HS-5 (cell line): ENCODE data around the gene ZNF521.

Experiments
- DNase-seq: peaks from one replicate; pipeline ENCODE4 v3.0.0-alpha.2; 2012; ENCODE audit warnings: low read depth

The ZNF521 gene

DNA sequence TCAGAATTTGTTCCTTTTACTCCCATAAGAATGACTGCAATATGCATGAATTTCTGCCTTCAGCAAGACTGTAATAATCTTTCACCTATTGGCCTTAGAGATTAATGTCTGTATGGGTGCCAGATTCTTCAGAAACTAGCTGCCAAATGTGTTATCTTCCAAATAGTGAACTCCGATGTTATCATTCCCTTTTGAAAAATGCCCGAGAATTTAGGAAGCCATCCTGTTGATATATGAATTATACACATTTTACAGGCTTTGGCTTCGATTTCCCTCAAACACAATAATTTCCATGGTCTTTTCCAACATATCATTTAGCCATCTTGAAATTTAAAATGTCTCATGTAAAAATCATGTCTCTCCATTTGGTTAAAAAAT, 101.5 kb downstream of the ZNF521 start:
- DNase-seq, result no peak

DNA sequence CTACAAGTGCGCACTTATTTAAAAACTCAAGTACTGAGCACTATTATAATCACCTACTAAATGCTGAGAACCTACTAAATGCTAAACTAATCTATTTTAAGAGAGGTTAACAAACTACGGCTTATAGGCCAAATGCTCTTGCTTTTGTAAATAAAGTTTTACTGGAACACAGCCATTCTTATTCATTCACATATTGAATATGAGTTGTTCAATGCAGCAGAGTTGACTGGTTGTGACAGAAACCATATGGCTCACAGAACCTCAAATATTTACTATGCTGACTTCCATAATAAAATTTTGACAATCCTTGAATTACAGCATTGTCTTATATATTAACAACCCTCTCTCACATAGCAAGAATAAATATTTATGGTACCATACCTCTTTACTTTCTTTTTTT, 103.2 kb downstream of the ZNF521 start:
- no peak for DNase-seq

DNA sequence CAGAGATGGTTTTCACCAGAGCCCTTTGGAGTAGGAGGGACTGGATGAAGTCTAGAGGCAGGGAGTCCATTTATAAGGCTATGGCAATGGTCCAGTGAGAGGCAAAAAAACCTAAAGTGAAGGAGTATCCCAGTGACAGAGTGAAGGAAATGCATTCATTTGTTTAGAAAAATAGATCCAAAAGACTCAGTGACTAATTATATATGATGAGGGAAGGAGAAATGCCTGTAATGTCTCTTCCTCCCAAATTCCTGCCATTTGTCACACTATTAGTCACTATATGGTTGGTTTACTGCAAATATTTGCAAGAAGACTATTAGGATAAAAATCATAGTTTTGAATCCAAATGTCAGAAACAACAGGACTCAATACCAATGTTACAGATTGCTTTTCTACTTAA, 104.2 kb downstream of the ZNF521 start:
- peak; percentile 70 for DNase-seq

DNA sequence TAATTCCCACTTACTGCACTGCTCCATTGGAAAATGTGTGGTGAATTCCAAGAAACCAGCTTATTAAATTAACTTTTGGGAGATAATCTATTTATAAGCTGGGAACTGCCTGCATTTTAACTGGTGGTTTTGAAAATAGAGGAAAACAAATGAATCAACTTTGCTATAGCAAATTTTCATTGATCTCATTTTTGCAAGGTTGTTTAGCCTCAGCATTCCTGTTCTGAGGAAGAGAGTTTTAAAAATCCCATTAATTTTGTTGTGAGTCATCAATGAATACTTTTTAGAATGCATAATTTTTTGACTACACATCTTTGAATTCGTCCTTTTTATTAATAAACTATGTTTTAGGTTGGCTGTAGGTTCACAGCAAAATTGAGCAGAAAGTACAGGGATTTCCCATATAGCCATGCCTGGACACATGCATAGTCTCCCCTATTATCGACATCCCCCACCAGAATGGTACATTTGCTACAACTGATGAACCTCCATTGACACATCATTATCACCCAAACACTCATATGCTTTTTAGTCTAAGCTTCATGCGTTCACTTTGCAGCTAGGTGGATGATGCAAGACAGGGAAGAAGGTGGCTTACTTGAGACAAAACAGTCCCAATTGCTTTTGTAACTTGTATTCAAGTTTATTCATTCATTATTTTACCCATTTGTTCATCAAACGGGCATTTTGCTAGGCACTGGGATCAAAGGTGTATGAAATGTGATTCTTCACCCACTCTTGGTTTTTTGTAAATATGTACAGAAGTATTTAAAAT, 106.9 kb downstream of the ZNF521 start:
- DNase-seq, result no peak

DNA sequence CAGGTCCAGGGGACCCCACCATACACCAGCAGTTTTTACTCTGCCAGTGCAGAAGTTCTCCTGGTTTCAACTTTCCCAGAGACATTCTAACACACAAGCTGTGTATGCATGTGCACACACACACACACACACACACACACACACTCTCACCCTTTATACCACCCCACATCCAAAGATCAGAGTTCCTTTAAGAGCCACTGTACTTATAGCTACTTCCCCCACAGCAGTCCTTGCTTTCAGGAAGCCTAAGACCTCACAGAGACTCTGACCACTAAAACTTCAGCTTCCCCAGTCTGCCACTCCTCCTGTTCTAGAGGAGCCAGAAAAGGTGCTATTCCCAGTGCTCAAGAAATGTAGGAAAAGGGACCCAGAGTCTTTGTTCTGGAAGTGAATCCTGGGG, 107.8 kb downstream of the ZNF521 start:
- no peak for DNase-seq

DNA sequence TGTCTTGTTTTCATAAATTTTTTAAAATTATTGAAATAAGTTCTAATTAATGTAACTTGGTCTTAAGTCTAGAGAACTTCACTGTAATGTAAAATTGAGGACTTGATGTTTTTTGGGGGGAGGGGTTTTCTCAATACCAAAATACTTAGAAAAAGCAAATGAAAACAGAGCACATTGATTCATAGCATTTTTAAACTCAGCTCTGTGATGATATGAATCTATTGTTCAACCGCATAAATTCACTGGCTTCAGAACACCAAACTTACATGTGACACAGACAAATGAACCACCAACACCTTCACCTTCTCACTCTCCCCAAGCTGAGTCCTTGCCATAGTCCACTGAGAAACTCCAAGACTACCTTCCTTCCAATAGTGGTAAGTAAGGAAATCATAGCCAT, 108.2 kb downstream of the ZNF521 start:
- no peak for DNase-seq

DNA sequence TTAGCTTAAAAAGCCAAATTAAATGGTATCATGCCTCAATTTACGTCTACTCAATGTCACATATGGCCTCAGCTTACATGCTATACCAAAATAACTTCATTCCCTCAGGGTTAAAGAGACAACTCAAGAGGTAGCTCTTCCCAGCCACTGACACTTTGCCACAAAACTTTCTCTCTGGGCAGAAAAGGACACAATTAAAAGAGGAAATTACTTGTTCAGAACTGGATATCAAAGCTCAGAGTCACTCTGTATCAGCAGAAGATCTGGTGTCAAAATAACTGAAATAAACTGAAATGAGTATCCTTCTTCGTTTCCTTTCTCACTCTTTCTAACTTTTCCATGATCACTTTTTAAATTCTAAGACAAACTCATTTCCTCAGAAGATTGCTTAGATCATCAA, 108.7 kb downstream of the ZNF521 start:
- DNase-seq, result no peak

DNA sequence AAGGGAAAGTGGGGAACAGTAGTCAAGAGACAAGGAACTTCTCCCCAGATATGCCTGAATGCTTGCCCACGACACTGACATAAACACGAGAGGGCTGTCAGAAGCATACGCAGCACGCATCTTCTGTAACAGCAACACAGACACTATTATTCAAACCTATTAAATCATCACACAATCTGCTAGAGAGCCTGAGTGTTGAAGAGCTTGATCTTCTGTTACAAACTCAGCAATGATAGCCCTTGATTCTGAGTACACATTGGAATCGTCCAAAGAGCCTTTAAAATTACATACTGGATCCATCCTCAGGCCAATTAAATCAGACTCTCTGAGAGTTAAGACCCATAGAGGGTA, 111.6 kb downstream of the ZNF521 start:
- no peak for DNase-seq

DNA sequence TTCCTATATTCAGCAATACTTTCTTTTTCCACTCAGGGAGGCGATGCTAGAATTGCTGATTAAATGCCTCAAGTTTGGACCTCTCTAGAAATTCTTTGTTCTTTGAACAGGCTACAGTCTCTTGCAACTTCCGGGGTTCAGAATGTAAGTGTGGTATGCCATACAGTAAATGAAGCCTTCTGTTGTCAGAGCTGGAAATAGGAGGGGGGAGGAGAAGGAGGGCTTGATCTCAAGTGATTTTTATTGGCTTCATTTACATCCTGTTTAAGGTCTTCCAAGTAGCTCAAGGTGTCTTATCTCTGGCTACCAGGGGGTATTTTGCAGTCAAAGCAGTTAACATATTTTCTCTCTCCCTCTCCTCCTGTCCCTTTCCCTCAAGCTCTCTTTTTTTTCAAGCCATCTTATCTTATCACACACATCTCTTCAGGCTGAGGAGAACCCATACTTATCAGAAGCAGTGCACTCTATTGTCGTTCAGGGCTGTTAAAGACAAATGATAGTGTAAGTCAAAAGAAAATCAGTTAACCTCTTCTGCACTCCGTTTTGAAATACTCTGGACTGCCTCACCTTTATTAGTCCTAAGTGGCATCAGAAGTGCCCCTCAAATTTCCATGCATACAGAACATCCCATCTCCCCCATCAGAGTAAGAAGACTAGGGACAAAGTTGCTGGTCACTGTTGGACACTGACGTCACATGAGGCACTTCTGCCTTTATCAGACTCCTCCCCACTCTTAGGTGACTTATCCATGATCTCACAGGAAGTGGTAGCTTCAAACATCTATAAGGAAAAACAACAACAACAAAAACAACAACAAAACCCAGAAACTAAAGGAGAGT, 112.2 kb downstream of the ZNF521 start:
- DNase-seq, result no peak

DNA sequence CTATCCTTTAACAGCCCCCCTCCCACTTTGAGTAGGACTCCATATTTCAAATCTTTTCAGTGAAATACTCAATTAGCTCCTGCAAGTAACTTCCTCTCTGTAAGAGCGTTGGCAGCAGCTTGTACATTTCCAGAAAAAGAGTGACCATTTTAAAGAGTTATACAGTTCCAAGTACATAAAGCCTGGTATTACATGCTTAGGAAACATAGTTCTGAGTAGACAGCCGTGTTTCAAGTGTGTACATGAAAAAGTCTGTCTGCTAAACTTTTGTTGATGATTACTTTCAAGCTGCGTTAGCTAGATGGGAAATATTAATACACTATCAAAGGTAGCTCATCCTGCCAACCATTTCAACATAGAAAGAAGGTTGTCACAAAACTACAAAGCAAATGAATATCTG, 112.8 kb downstream of the ZNF521 start:
- no peak for DNase-seq

DNA sequence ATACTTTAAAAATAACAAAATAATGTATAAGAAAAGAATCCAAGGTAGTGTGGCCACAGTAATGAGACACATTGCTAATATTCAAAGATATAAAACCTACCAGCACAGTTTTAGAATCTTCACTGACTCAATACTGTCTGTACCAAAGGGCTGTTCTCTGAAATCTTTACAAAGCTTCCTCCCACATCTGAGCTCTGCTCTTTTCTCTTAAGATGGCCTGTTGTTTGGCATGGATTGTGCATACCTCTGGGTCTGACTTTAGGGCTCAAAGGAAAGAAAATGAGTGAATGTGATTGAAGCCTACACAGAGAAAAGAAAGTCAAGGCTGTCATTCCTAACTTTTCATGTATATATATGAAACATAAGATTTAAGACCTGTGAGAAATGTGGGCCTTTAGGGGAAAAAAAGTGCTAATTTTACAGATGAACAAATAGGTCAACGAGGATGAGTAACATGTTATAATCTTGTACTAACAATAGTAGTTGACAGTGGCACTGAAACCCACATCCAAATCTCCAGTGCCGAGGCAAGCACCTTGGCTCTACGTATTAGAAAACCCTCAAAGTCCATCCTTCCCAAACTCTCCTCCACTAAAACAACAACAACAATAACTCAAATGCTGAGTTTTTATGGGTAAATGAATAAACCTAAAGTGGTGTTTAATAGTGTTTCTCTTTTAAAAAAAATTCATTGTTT, 114.2 kb downstream of the ZNF521 start:
- DNase-seq, result no peak

DNA sequence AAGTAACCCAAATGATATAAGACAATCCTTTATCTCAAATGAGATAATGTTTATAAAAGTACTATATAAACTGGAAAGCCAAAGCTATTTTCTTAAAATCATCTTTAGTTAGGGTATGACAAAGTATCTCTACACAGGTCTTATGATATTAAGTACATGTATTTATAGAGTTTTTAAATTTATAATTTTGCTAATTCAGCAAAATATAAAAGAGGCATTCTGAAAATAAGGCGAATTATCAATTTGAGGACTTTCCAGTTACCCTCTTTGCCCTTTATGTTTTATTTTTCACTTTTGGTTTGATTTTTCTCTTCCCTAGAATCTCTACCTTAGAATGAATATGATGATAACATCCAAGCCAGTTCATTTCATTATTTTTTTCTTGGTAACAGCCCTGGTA, 115.2 kb downstream of the ZNF521 start:
- no peak for DNase-seq

DNA sequence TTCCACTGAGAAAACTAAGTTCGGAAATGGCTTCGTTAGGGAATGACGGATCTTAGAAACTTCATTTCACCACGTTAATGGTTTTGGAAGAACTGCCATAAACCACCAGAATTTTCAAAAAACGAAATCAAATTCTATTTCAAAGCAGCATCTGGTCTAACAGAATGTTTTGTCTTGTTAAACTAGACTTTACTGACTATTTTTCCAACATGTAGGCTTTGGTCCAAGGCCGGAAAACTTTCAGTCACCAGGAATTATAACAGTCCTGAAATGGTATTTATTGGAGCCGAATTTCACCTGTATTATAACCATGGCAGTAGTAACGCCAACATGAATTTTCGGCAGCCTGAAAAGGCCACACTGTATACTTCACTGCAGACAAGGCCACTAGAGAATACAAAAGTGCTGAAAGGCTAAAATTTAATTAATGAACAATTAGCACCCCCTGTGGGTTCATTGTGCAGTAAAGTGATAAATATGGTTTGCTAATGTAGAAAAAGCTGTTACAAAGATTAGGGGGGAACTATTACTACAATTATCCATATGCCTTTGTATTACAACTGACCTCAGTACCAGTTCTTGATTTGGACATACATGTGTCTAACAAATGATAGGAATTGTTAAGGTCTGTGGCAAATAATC, 116.4 kb downstream of the ZNF521 start:
- no peak for DNase-seq

DNA sequence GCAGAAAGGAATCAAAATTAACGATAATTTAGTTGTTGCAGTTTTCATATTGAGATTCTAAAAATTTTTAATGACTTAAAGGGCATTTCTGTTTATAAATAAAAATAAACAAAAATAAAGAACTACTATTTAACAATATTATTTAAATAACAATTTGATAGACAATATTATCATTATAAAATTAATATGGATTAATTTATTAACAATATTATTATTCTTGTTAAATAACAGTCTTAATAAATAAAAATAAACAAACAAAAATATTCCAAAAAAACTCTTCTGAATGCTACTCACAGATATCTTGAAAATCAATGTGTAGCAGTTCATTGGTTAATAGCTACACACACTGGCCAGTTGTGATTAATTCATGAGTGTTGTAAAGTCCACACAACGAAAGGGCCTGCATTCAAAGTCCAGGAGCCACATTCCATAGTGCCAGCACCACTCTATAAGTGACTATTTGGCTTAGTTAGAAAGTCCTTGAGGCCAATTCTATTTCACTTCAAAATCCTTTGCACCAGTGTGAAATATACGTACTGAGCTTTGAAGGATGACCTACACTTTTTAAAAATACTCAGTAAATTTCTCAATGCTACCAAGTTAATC, 117.1 kb downstream of the ZNF521 start:
- no peak for DNase-seq

DNA sequence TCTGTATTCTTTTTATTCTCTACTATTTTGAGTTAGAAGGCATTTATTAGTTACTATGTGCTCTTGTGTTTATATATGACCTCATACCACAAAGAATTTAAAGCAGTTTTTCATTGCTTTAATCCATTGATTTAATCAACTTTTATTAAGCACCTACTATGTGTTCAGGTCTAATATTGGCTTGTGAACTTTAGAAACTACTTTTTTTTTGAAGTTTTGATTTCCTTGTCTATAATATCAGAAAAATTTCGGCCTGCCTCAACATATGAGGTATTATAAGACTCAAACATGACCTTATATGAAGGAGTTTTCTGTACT, 117.7 kb downstream of the ZNF521 start:
- no peak for DNase-seq

DNA sequence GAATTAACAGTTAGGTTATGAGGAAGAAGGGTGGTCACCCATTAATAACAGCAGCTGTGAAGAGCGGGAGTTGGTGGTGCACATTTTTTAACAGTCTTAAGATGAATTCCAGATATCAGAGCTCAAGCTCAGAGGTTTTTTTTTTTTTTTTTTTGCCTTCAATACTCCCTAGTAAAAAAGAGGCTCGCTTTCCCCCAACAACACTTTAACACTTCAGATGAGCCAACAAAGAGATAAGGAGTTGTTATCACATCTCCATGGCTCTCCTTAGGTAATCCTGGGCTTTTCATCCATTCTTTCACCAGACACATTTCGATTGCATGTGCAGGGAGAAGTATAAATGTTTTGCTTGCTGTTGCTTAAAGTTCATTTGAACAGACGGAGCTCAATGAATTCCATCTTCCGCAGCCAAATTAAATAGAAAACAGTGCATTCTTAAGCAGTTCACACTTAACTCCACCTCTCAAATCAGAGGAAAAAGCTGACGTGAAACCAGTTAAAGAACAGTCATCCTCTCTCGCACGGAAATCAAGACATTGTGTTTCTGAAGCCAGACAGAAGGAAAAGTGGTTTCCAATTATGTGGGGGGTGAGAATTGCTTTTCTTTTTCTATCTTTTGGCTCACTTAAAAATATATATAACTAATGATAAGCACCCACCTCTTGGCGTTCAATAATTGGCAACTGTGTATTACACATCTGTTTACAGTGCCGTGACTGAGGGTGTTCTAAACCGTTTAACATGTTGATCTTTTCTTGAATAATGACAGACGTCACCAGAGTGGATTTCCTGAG, 118.2 kb downstream of the ZNF521 start:
- no peak for DNase-seq

DNA sequence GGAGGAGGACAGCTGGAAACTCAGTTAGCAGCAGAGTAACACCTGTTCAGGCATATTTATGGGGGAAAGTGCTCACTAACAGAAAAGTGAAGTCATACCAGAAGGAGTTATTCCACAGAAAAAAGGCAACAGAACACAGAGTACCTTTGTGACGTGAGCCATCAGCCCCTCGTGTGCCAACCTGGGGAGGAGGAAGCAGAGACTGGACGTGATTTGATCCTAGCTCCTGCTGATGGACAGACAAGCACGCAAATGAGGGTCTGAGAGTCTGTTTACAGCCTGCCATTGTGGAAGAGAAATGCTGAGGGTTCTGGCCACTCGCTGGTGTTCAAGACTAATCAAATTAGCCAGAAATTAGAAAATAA, 120.7 kb downstream of the ZNF521 start:
- DNase-seq, result no peak

DNA sequence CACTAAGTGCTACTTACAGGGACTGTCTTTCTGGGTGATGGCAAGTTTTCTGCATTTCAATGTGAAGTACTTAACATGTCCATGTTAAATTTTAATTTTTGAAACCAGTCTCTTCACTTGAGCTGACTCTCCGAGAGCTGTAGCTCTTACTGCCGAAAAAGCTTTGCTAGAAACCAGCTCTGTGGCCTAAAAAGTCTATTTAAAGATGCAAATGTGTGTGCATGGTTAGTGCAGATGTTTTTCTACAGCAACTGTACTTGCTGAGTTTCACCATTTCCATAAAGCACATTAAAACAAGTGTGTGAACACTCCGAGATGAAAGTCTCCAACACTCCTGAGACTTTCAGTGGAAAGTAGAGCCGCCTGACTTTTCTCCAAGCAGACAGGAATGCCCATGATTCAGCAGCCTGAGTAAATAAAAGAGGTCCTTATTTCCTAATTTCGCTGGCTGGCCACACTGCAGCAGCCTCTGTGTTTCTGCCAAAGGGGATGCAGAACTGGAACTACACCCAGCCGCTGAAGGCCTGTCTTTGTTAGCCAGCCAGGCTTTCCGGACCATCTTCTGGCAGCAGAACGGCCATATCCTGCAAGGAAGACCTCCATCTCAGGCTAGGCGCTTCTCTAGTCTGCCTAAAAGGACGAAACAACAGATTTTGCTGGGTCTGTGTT, 121.2 kb downstream of the ZNF521 start:
- no peak for DNase-seq

DNA sequence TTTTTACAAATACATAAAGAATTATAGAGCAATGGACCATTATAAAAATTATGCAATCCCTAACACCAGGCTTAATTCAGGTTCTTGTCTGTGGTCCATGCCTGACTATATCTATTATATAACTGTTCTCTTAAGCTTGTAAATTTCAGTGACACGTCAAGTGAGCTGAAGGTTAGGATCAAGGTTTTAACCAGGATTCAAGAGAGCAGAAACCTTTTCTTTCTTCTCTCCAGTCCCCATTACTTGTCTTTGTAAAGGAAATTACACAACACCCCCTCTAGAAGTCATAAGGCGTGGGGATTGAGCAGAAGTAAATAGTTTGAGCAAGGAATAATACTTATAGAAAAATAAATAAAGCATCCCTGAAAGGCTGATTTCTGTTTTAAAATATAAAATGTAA, 122.0 kb downstream of the ZNF521 start:
- no peak for DNase-seq

DNA sequence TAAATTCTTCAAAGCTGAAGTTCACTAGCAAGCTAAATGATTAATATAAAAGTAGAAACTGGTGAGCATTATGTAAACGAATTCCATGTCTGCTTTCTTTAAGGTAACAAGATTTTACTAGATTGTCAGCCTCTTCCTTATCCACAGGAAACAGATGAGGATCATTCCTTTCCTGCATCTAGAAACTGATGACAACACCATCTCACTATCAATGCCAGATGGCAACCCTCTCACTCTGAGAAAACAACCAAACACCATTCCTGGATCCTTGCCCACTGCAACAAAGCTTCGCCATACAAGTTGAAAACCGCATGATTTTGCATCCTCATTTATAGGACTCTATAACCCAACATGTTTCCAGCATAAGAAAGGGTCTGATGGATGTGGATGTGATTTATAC, 122.9 kb downstream of the ZNF521 start:
- no peak for DNase-seq

DNA sequence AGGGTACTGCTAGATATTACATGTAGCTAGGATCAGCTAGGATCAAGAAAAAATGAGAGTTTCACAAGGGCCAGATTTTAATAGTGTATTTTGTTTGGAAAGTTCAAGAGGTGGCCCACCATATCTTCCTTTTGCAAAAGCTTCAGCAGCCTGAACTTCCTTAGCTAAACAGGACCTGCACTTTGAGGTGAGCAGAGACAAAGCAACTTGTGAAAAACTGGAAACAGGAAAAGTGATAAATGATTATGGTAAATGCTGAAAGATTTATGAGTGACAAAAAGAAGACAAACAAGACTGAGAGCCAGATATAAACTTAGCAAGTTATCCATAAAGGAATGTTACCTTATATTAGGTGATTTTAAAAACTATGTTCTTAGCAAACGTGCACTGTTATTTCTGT, 123.6 kb downstream of the ZNF521 start:
- DNase-seq, result no peak
